ENCODE data around the gene BARHL1. TPM values are rescaled to one million over a fixed set of nuclear protein-coding genes. Genes with fewer than 3 reads are reported as not detected.

The BARHL1 gene
- total RNA-seq, 4 donors from 2014 or later: not detected

DNA sequence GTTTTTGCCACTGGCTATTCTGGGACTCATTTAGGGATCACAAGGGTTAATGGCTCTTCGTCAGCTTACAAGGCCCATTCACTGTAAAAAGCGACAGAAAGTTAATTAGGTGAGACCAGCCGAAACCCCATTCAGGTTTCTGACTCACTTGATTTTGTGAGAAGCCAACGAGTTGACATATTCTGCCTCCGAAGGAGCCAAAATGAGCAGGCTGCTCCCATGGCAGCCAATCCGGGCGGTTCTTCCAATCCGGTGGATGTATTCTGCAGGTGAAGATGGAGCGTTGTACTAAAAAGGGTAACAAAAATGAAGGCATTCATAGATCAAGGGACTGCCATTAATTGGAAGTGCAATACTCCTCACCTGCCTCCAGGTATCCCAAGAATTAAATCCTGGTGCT lies 47.7 kb downstream of the BARHL1 start:
- DNase-seq: no peak
- no peaks in the 10 kb centered on the region for H3K27me3 ChIP-seq
- no peak overlapping the region for H3K4me3 ChIP-seq
- no peak overlapping the region for H3K27ac ChIP-seq
- intact Hi-C loops (cut with DNase I; ENCODE audit: low total_unique reads): no loop called here
- H3K9me3 ChIP-seq: no peaks in the 10 kb centered on the region
- in situ Hi-C loops (cut with MboI; ENCODE audit: low pct_ligation_motif_present in 1 of 4, low pct_unique_long_range_greater_than_20kb in 1 of 4, low sequenced_read_pairs in 3 of 4): no loop called here
- TF ChIP-seq, protein P1, sequence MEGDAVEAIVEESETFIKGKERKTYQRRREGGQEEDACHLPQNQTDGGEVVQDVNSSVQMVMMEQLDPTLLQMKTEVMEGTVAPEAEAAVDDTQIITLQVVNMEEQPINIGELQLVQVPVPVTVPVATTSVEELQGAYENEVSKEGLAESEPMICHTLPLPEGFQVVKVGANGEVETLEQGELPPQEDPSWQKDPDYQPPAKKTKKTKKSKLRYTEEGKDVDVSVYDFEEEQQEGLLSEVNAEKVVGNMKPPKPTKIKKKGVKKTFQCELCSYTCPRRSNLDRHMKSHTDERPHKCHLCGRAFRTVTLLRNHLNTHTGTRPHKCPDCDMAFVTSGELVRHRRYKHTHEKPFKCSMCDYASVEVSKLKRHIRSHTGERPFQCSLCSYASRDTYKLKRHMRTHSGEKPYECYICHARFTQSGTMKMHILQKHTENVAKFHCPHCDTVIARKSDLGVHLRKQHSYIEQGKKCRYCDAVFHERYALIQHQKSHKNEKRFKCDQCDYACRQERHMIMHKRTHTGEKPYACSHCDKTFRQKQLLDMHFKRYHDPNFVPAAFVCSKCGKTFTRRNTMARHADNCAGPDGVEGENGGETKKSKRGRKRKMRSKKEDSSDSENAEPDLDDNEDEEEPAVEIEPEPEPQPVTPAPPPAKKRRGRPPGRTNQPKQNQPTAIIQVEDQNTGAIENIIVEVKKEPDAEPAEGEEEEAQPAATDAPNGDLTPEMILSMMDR (IDR thresholded peaks at IDR 0.05): no peak
- TF ChIP-seq POLR2A (IDR thresholded peaks at IDR 0.05) (no peak), POLR2AphosphoS5 (IDR thresholded peaks at IDR 0.05) (no peak), EP300 (IDR thresholded peaks at IDR 0.05; ENCODE audit: low read depth) (no peak)
- whole genome bisulfite sequencing, 2 donors (ENCODE audit: low coverage in 1 of 2): 93% methylated on average over 4 to 9 of the region's 9 CpGs
- peaks cover 0 to 23% (median 6%) of the 10 kb centered on the region in 4 donors for H3K36me3 ChIP-seq
- peaks cover 0 to 20% (median 8%) of the 10 kb centered on the region in 4 donors for H3K4me1 ChIP-seq

DNA sequence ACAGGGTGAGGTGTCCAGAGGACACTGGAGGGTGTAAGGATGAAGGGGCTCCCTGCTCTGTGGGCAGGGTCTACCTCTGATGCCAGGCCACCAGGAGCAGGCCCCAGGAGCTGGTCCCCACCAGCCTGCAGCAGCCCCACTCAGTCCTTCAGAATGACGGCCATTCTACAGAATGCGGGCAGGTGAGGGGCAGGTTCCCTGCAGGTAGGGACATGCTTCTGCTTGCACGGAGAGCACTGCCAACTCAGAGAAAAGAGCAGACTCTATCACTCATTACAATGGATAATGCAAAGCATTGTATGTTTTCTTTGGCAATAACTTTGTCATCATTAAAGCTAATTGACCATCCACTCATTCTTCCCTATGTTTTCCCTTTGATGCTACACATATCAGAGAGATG lies 48.4 kb downstream of the BARHL1 start:
- Histone ChIP-seq H3K4me3 (no peak overlapping the region), H3K9me3 (no peaks in the 10 kb centered on the region), H3K4me1 (peaks cover 0 to 20% (median 8%) of the 10 kb centered on the region in 4 donors), H3K27ac (no peak overlapping the region), H3K27me3 (no peaks in the 10 kb centered on the region), H3K36me3 (peaks cover 0 to 23% (median 4%) of the 10 kb centered on the region in 4 donors)
- intact Hi-C loops (cut with DNase I; ENCODE audit: low total_unique reads): no loop called here
- in situ Hi-C loops (cut with MboI; ENCODE audit: low pct_ligation_motif_present in 1 of 4, low pct_unique_long_range_greater_than_20kb in 1 of 4, low sequenced_read_pairs in 3 of 4): no loop called here
- TF ChIP-seq POLR2A (IDR thresholded peaks at IDR 0.05) (no peak), EP300 (IDR thresholded peaks at IDR 0.05; ENCODE audit: low read depth) (no peak), POLR2AphosphoS5 (IDR thresholded peaks at IDR 0.05) (no peak)
- TF ChIP-seq, protein P1 (IDR thresholded peaks at IDR 0.05): no peak
- WGBS, 2 donors (ENCODE audit: low coverage in 1 of 2): 89% methylated on average over 3 of the region's 3 CpGs; no CpG with 5 or more reads in 1 of the 2 donors
- DNase-seq: no peak

DNA sequence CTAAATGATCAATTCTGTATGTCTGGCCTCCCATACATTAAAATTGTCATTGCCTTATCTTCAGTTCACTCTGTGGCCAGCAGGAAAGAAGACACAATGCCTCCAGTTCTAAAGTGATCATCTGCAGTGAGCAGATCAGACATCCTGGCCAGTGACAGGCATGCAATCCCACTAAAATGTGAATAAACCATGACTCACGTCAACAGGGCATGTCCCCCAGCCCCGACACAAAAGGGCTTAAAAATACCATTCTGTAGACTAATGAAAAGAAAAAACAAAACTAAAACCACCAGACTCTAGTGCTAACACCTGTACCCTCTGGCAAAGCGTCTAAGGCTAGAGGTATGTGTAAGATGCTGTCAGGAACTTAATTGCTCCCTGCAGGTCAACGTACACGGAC lies 48.9 kb downstream of the BARHL1 start:
- Histone ChIP-seq H3K27ac (no peak overlapping the region), H3K4me3 (no peak overlapping the region), H3K27me3 (no peaks in the 10 kb centered on the region), H3K36me3 (peaks cover 0 to 23% (median 4%) of the 10 kb centered on the region in 4 donors), H3K4me1 (peaks cover 0 to 20% (median 8%) of the 10 kb centered on the region in 4 donors), H3K9me3 (no peaks in the 10 kb centered on the region)
- in situ Hi-C loops (cut with MboI; ENCODE audit: low pct_ligation_motif_present in 1 of 4, low pct_unique_long_range_greater_than_20kb in 1 of 4, low sequenced_read_pairs in 3 of 4) (no loop called here), intact Hi-C loops (cut with DNase I; ENCODE audit: low total_unique reads) (no loop called here)
- WGBS, 2 donors (ENCODE audit: low coverage in 1 of 2): 87 to 93% methylated on average over 3 to 5 of the region's 5 CpGs
- TF ChIP-seq EP300 (IDR thresholded peaks at IDR 0.05; ENCODE audit: low read depth) (no peak), POLR2AphosphoS5 (IDR thresholded peaks at IDR 0.05) (no peak), POLR2A (IDR thresholded peaks at IDR 0.05) (no peak)
- TF ChIP-seq, protein P1 (IDR thresholded peaks at IDR 0.05): no peak
- no peak for DNase-seq

DNA sequence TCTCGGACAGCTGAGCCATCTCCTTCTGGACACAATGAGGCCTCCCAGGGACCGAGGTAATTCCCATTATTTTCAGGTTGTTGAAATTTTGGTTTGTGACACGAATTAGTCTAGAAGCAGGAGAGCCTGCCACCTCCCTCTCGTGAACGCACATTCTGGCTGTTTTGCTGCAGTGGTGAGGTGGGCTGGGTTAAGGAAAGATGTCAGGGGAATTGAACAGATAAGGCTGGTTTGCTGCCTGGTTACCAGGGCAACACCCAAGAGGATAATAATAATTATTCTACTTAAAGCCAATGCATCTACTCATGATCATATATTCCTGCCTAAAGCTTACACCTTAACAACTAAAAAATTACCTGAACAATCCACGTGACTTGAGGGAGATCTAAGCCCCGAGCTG lies 49.3 kb downstream of the BARHL1 start:
- Histone ChIP-seq H3K27ac (no peak overlapping the region), H3K9me3 (no peaks in the 10 kb centered on the region), H3K4me3 (no peak overlapping the region), H3K36me3 (peaks cover 0 to 23% (median 4%) of the 10 kb centered on the region in 4 donors), H3K27me3 (no peaks in the 10 kb centered on the region), H3K4me1 (peaks cover 0 to 18% (median 6%) of the 10 kb centered on the region in 4 donors)
- intact Hi-C loops (cut with DNase I; ENCODE audit: low total_unique reads): no loop called here
- TF ChIP-seq, protein P1 (IDR thresholded peaks at IDR 0.05): no peak
- TF ChIP-seq POLR2A (IDR thresholded peaks at IDR 0.05) (no peak), EP300 (IDR thresholded peaks at IDR 0.05; ENCODE audit: low read depth) (no peak), POLR2AphosphoS5 (IDR thresholded peaks at IDR 0.05) (no peak)
- 89% methylated on average over 7 of the region's 7 CpGs; no CpG with 5 or more reads in 1 of the 2 donors for WGBS, 2 donors (ENCODE audit: low coverage in 1 of 2)
- in situ Hi-C loops (cut with MboI; ENCODE audit: low pct_ligation_motif_present in 1 of 4, low pct_unique_long_range_greater_than_20kb in 1 of 4, low sequenced_read_pairs in 3 of 4): no loop called here
- DNase-seq: no peak

Measured in transverse colon (tissue), 4 donors.